GM21825 (cell line): Measurements from ENCODE around the gene TNP1.

ENCODE experiments used
- ATAC-seq: cut with Tn5 transposase; IDR thresholded peaks from one replicate; pipeline ENCODE4 v1.9.1; 2021; ENCODE audit warnings: mild to moderate bottlenecking, moderate library complexity; ENCODE audit not compliant: unreplicated experiment

The TNP1 gene

GRCh38 chr2:216842636-216843035 is 17.2 kb downstream of the TNP1 start:
- ATAC-seq, result no peak

- no peak for ATAC-seq
These were observed 20.2 kb downstream of the TNP1 start for GRCh38 chr2:216839688-216840087.

GRCh38 chr2:216838151-216838550 is 21.7 kb downstream of the TNP1 start:
- ATAC-seq, result no peak

GRCh38 chr2:216837740-216838139 is 22.1 kb downstream of the TNP1 start:
- no peak for ATAC-seq

GRCh38 chr2:216833061-216833460 is 26.8 kb downstream of the TNP1 start:
- ATAC-seq, result no peak

- ATAC-seq, result no peak
These were observed 29.5 kb downstream of the TNP1 start for GRCh38 chr2:216830346-216830745.

GRCh38 chr2:216829533-216829932 is 30.3 kb downstream of the TNP1 start:
- no peak for ATAC-seq

GRCh38 chr2:216827073-216827720 is 32.7 kb downstream of the TNP1 start:
- ATAC-seq, result no peak

- no peak for ATAC-seq
These were observed 37.4 kb downstream of the TNP1 start for GRCh38 chr2:216822470-216822869.

GRCh38 chr2:216820709-216821108 is 39.2 kb downstream of the TNP1 start:
- ATAC-seq, result no peak

- no peak for ATAC-seq
These were observed 40.1 kb downstream of the TNP1 start for GRCh38 chr2:216819766-216820165.

- ATAC-seq, result no peak
These were observed 40.8 kb downstream of the TNP1 start for GRCh38 chr2:216819055-216819454.

- no peak for ATAC-seq
These were observed 49.3 kb downstream of the TNP1 start for GRCh38 chr2:216810399-216811160.
